C4-2B (cell line): Measurements from ENCODE around the gene CEP72.

Source experiments
- H3K27ac ChIP-seq: fragments of 450-650 bp; 2 replicates; pipeline ENCODE4 v1.5.1; 2017
- ZFX ChIP-seq: fragments of 450-650 bp; IDR thresholded peaks from 2 replicates; pipeline ENCODE4 v1.6.1; 2017
- TF ChIP-seq, protein P1 (sequence below): fragments of 450-650 bp; conservative IDR thresholded peaks from 2 replicates; pipeline ENCODE4 v1.5.1; 2017; ENCODE audit warnings: mild to moderate bottlenecking

CEP72 gene

GRCh38 chr5:642481-642880 lies 30.3 kb downstream of the CEP72 start:
- H3K27ac ChIP-seq = no peak overlapping the region
- no peak for TF ChIP-seq ZFX
- TF ChIP-seq, protein P1, sequence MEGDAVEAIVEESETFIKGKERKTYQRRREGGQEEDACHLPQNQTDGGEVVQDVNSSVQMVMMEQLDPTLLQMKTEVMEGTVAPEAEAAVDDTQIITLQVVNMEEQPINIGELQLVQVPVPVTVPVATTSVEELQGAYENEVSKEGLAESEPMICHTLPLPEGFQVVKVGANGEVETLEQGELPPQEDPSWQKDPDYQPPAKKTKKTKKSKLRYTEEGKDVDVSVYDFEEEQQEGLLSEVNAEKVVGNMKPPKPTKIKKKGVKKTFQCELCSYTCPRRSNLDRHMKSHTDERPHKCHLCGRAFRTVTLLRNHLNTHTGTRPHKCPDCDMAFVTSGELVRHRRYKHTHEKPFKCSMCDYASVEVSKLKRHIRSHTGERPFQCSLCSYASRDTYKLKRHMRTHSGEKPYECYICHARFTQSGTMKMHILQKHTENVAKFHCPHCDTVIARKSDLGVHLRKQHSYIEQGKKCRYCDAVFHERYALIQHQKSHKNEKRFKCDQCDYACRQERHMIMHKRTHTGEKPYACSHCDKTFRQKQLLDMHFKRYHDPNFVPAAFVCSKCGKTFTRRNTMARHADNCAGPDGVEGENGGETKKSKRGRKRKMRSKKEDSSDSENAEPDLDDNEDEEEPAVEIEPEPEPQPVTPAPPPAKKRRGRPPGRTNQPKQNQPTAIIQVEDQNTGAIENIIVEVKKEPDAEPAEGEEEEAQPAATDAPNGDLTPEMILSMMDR = no peak

DNA sequence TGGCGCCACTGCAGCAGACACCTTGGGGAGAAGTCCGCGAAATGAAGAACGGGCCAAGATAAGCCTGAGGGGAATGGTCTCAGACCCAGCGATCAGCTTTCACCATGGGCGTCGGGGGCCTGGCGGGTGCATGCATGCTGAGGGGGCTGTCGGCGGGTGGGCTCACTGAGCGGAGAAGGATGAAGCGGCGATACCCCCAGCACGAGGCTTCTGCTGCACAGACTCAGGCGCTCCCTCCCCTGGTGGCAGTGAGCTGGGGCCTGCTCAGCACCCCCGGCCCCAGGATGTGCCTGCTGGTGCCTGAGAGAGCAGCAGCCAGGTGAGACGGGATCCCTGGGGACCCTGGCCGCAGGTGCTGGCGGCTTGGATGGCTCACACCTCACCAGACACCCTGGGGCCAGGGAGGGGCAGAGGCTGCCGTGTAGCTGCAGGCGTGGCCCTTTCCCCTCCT lies 31.2 kb downstream of the CEP72 start:
- H3K27ac ChIP-seq = no peak overlapping the region
- no peak for TF ChIP-seq ZFX
- TF ChIP-seq, protein P1 = no peak

DNA sequence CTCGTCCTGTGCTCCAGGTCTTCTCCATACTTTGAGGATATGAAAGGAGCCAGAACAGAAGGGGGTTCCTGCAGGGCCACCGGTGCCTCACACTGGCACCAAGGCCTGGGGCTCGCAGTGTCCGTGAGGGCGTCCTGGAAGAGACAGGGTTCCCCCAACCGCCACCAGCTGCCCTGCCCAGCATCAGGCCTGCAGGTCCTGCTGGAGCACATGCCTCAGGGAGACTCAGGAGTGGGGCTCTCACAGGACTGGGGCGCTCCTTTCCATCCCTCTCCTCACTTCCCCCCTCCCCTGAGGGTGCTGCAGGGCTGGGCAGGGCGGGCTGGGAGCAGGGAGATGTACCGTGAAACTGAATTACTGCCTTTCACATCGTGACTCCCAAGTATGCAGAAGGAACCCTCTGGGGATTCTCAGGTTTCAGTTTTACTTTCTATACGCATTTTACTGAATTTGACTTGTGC lies 31.7 kb downstream of the CEP72 start:
- H3K27ac ChIP-seq = no peak overlapping the region
- TF ChIP-seq ZFX = no peak
- TF ChIP-seq, protein P1 = no peak

DNA sequence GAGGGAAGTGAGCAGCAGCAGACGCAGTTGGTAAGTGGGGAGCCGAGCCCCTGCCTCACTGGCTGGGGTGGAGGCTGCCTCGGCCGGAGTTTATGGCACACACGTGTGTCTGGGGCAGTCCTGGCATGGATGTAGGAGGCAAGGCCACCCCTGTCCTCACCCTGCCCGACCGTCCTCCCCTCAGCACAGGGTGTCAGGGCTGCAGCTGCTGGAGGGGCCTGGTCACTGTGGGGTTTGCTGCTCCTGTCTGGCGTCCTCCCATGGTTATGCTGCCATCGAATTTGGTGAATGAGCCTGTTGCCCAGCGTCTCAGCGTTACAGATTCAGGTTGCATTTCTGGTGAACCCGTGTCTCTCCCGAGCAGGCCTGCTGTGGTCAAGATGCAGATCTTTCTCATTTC lies 32.4 kb downstream of the CEP72 start:
- TF ChIP-seq, protein P1 = no peak
- no peak for TF ChIP-seq ZFX
- no peak overlapping the region for H3K27ac ChIP-seq

- no peak overlapping the region for H3K27ac ChIP-seq
- TF ChIP-seq, protein P1 = no peak
- TF ChIP-seq ZFX = no peak
Measured at GRCh38 chr5:644971-645370, 32.8 kb downstream of the CEP72 start.

DNA sequence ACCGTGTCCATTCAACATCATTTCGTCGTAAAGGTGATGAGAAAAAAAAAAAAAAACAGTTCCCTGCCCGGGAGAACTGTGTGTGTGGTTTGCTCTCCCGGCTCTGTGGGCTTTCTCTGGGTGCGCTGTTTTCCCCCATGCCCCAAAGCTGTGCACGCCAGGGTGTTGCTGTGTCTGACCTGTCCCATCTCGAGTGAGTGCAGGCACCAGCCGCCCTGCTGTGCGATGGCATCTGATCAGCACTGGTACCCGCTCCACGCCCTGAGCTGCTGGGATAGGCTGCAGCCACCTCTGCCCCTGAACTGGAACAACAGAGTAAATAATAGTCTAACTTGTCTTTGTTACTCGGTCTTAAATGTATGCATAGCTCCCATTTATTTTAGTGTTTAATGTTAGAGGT lies 33.3 kb downstream of the CEP72 start:
- TF ChIP-seq, protein P1 = no peak
- TF ChIP-seq ZFX = no peak
- H3K27ac ChIP-seq = no peak overlapping the region

DNA sequence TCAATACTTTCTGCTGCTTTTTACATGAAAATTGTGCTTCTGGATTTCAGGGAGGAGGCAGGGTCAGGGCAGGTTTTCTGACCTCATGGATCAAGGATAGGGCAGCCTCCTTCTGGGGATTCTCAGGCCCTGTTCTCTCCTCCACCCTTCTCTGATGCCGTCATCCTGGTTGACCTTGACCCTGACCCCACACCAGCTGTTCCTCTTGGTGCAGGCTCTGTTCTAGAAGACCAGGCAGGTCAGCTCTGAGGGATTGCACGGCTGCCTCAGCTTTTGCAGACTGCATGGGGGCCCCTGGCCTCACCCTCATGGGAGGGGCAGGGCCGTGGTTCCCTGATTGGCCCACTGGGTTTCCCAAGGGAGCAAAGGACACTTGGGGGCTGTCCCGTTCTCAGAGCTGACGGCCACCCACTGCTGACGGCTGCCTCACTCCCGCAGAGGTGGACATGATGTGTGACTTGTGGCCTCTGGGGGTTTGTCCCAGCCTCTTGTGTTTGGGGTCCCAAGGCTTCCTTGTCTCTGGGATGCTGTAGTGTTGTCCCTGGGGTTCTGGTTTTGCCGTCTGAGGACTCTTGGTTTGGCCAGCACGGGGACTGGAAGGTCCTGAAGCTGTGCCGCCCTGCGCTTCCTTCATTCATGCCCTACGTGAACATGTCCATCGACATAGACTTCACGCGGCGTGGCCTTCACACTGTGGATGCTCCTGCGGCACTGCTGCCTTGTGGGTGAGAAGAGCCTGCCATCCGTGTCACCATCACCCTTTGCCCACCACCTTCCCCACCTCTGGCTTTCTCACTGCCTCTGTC lies 34.5 kb downstream of the CEP72 start:
- H3K27ac ChIP-seq = no peak overlapping the region
- no peak for TF ChIP-seq ZFX
- TF ChIP-seq, protein P1 = no peak
